ENCODE results near the gene SPART. TPM values are rescaled to one million over a fixed set of nuclear protein-coding genes. Genes with fewer than 3 reads are reported as not detected.

SPART gene
- total RNA-seq, 4 donors from 2014 or later: 79.1 to 117 (median 89.6) TPM

GRCh38 chr13:36328821-36329220 is 17.4 kb downstream of the SPART start:
- TF ChIP-seq CTCF (IDR thresholded peaks at IDR 0.05; ENCODE audit: low read depth): no peak

- no peak for TF ChIP-seq CTCF (IDR thresholded peaks at IDR 0.05; ENCODE audit: low read depth)
These were observed 20.3 kb downstream of the SPART start for GRCh38 chr13:36325912-36326311.

- TF ChIP-seq CTCF (IDR thresholded peaks at IDR 0.05; ENCODE audit: low read depth): no peak
These were observed 22.1 kb downstream of the SPART start for GRCh38 chr13:36323951-36324566.

GRCh38 chr13:36323408-36323807 is 22.8 kb downstream of the SPART start:
- no peak for TF ChIP-seq CTCF (IDR thresholded peaks at IDR 0.05; ENCODE audit: low read depth)

- no peak for TF ChIP-seq CTCF (IDR thresholded peaks at IDR 0.05; ENCODE audit: low read depth)
These were observed 32.9 kb downstream of the SPART start for GRCh38 chr13:36313047-36313969.

- no peak for TF ChIP-seq CTCF (IDR thresholded peaks at IDR 0.05; ENCODE audit: low read depth)
These were observed 35.6 kb downstream of the SPART start for GRCh38 chr13:36310417-36311108.

- no peak for TF ChIP-seq CTCF (IDR thresholded peaks at IDR 0.05; ENCODE audit: low read depth)
These were observed 43.9 kb downstream of the SPART start for GRCh38 chr13:36302289-36302688.

Data from subcutaneous adipose tissue (tissue), 4 donors.